Measurements from ENCODE around the gene DOLK. TPM values are rescaled to one million over a fixed set of nuclear protein-coding genes. Genes with fewer than 3 reads are reported as not detected.
A peak's percentile ranks its signal among the peaks of the same experiment; 100 is the strongest.

The DOLK gene
- total and polyA plus RNA-seq, 8 donors, result 7.4 to 19.4 (median 11.5) TPM

DNA sequence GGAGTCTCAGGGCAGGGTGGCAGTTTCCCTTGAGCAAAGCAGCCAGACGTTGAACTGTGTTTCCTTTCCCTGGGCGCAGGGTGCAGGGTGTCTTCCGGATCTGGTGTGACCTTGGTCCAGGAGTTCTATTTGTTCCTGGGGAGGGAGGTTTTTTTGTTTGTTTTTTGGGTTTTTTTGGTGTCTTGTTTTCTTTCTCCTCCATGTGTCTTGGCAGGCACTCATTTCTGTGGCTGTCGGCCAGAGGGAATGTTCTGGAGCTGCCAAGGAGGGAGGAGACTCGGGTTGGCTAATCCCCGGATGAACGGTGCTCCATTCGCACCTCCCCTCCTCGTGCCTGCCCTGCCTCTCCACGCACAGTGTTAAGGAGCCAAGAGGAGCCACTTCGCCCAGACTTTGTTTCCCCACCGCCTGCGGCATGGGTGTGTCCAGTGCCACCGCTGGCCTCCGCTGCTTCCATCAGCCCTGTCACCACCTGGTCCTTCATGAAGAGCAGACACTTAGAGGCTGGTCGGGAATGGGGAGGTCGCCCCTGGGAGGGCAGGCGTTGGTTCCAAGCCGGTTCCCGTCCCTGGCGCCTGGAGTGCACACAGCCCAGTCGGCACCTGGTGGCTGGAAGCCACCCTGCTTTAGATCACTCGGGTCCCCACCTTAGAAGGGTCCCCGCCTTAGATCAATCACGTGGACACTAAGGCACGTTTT is 30.1 kb downstream of the DOLK start:
- intact Hi-C loops (cut with DNase I), result no loop called here
- peaks cover 0 to 36% of the 10 kb centered on the region in 2 donors for H3K36me3 ChIP-seq
- peak overlapping the region; percentile 56 to 81 for H3K27ac ChIP-seq
- no peak overlapping the region for H3K4me3 ChIP-seq
- DNase-seq (peak; percentile 73 to 86 (median 79)), ATAC-seq (peak; percentile 48)
- no peaks in the 10 kb centered on the region for H3K9me3 ChIP-seq
- TF ChIP-seq, protein P1, sequence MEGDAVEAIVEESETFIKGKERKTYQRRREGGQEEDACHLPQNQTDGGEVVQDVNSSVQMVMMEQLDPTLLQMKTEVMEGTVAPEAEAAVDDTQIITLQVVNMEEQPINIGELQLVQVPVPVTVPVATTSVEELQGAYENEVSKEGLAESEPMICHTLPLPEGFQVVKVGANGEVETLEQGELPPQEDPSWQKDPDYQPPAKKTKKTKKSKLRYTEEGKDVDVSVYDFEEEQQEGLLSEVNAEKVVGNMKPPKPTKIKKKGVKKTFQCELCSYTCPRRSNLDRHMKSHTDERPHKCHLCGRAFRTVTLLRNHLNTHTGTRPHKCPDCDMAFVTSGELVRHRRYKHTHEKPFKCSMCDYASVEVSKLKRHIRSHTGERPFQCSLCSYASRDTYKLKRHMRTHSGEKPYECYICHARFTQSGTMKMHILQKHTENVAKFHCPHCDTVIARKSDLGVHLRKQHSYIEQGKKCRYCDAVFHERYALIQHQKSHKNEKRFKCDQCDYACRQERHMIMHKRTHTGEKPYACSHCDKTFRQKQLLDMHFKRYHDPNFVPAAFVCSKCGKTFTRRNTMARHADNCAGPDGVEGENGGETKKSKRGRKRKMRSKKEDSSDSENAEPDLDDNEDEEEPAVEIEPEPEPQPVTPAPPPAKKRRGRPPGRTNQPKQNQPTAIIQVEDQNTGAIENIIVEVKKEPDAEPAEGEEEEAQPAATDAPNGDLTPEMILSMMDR (IDR thresholded peaks at IDR 0.05), result no peak
- no peaks in the 10 kb centered on the region for H3K27me3 ChIP-seq
- H3K4me1 ChIP-seq, result peaks cover 44 to 88% of the 10 kb centered on the region in 2 donors

DNA sequence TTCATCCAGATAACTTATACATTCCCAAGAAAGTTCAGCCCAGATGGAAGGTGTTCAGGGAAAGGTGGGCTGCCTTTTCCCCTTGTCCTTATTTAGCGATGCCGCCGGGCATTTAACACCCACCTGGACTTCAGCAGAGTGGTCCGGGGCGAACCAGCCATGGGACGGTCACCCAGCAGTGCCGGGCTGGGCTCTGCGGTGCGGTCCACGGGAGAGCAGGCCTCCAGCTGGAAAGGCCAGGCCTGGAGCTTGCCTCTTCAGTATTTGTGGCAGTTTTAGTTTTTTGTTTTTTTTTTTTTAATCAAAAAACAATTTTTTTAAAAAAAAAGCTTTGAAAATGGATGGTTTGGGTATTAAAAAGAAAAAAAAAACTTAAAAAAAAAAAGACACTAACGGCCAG is 30.7 kb downstream of the DOLK start:
- no peaks in the 10 kb centered on the region for H3K9me3 ChIP-seq
- intact Hi-C loops (cut with DNase I), result no loop called here
- no peak for DNase-seq
- H3K4me3 ChIP-seq, result no peak overlapping the region
- H3K4me1 ChIP-seq, result peaks cover 45 to 89% of the 10 kb centered on the region in 2 donors
- peak overlapping the region; percentile 56 to 81 for H3K27ac ChIP-seq
- TF ChIP-seq, protein P1 (IDR thresholded peaks at IDR 0.05), result no peak
- no peak for ATAC-seq
- peaks cover 0 to 36% of the 10 kb centered on the region in 2 donors for H3K36me3 ChIP-seq
- H3K27me3 ChIP-seq, result no peaks in the 10 kb centered on the region

DNA sequence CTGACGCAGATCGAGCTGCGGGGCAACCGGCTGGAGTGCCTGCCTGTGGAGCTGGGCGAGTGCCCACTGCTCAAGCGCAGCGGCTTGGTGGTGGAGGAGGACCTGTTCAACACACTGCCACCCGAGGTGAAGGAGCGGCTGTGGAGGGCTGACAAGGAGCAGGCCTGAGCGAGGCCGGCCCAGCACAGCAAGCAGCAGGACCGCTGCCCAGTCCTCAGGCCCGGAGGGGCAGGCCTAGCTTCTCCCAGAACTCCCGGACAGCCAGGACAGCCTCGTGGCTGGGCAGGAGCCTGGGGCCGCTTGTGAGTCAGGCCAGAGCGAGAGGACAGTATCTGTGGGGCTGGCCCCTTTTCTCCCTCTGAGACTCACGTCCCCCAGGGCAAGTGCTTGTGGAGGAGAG is 31.2 kb downstream of the DOLK start:
- Histone ChIP-seq H3K27ac (peak overlapping the region; percentile 56 to 81), H3K27me3 (no peaks in the 10 kb centered on the region), H3K4me3 (no peak overlapping the region), H3K36me3 (peaks cover 0 to 37% of the 10 kb centered on the region in 2 donors), H3K4me1 (peaks cover 46 to 89% of the 10 kb centered on the region in 2 donors), H3K9me3 (no peaks in the 10 kb centered on the region)
- peak; percentile 9 for ATAC-seq
- intact Hi-C loops (cut with DNase I), result no loop called here
- TF ChIP-seq, protein P1 (IDR thresholded peaks at IDR 0.05), result no peak
- peak in 2 of 4 donors; percentile 52 to 83 for DNase-seq

DNA sequence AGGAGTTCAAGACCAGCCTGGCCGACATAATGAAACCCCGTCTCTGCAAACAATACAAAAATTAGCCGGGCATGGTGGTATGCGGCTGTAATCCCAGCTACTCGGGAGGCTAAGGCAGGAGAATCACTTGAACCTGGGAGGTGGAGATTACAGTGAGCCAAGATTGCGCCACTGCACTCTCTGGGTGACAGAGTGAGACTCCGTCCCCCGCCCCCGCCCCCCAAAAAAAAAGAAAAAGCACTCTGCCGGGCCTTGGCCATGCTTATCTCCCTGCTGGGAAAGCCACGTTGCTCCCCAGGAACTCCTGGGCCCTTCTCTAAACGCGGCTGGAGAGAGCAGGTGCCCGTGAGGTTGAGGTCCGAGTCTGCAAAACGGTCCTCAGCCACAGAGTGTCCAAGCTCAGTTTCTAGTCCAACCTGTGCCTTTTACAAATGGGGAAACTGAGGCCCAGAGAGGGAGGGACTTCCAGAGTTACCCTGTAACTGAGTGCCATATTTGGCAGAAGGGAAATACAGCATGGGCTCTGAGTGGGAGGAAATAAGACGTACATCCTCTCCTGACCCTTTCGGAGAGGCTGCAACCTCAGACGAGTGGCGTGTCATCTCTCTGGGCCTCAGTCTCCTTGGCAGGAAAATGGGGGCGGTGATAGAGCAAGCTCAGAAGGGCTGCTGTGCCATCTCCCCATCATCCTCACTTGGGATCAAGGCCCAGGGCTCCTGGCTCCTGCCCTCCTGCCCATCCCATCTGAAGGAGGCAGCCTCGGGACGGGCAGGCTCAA is 33.2 kb downstream of the DOLK start:
- TF ChIP-seq, protein P1 (IDR thresholded peaks at IDR 0.05), result no peak
- intact Hi-C loops (cut with DNase I), result no loop called here
- Histone ChIP-seq H3K27me3 (no peaks in the 10 kb centered on the region), H3K4me3 (no peak overlapping the region), H3K36me3 (peaks cover 0 to 58% of the 10 kb centered on the region in 2 donors), H3K4me1 (peaks cover 45 to 90% of the 10 kb centered on the region in 2 donors), H3K27ac (peak overlapping the region; percentile 80 to 91), H3K9me3 (no peaks in the 10 kb centered on the region)
- ATAC-seq (peak; percentile 6), DNase-seq (peak in 1 of 4 donors; percentile 47)
